ENCODE results near the gene EBLN2.

DNA sequence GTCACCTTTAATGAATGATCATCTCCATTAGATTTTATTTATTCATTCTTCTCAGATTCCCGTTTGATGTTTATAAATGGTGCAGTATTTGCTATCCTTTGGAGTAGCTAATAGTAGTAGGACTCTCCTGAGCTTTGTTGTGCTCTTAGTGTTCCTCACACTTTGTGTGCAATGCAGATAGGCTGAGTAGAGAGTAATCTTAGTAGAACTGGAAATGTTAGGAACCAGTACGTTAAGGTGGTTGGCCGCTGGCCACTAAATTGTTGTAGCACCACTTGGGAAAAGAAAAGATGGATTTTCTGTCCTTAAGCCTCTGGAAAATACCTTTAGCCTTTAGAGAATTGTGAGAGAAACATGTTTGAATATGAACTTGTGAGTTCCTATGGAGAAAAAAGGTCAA is 19.9 kb upstream of the EBLN2 start:
- TF ChIP-seq EZH2 (IDR thresholded peaks at IDR 0.05; ENCODE audit: low read depth, unreplicated experiment) (no peak), POLR2AphosphoS5 (IDR thresholded peaks at IDR 0.05; ENCODE audit: low read depth) (no peak), ZNF331 (CRISPR knock-in tag; IDR thresholded peaks at IDR 0.05; ENCODE audit: low read depth) (no peak)
- TF ChIP-seq, protein P1, sequence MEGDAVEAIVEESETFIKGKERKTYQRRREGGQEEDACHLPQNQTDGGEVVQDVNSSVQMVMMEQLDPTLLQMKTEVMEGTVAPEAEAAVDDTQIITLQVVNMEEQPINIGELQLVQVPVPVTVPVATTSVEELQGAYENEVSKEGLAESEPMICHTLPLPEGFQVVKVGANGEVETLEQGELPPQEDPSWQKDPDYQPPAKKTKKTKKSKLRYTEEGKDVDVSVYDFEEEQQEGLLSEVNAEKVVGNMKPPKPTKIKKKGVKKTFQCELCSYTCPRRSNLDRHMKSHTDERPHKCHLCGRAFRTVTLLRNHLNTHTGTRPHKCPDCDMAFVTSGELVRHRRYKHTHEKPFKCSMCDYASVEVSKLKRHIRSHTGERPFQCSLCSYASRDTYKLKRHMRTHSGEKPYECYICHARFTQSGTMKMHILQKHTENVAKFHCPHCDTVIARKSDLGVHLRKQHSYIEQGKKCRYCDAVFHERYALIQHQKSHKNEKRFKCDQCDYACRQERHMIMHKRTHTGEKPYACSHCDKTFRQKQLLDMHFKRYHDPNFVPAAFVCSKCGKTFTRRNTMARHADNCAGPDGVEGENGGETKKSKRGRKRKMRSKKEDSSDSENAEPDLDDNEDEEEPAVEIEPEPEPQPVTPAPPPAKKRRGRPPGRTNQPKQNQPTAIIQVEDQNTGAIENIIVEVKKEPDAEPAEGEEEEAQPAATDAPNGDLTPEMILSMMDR (conservative IDR thresholded peaks at IDR 0.05; ENCODE audit: low read depth in 2 of 2): no peak

All from GM23338 (cell line).